PC-3 (cell line): ENCODE results near the gene ULBP3. TPM values are rescaled to one million over a fixed set of nuclear protein-coding genes. Genes with fewer than 3 reads are reported as not detected.

ENCODE experiments used
- ATAC-seq: fragments of 200-7000 bp; cut with Tn5 transposase; 2 replicates; pipeline ENCODE4 v1.9.1; 2020; ENCODE audit warnings: mild to moderate bottlenecking, moderate library complexity
- BruUV-seq: library from RNA; stranded (reverse); fragments of 400-500 nt; replicated peaks from 2 replicates; lab custom pipeline; 2021; lab: Mats Ljungman, UMichigan
- CTCF ChIA-PET: fragments of 300-600 bp; sonication (Branson Sonifier 250); formaldehyde crosslinking; loops from one replicate; lab custom pipeline; 2022; ENCODE audit warnings: antibody characterized with exemption; lab: Charles Lee
- POLR2A ChIA-PET: fragments of 300-600 bp; sonication (Branson Sonifier 250); formaldehyde crosslinking; loops from one replicate; lab custom pipeline; 2022; ENCODE audit warnings: antibody characterized with exemption; ENCODE audit not compliant: unreplicated experiment; lab: Charles Lee
- DNase-seq: peaks from one replicate; pipeline ENCODE4 v3.0.0-alpha.2; 2015
- H2AFZ ChIP-seq: fragments of 300-600 bp; sonication (generic); 2 replicates; pipeline ENCODE4 v1.6.0; 2016; ENCODE audit warnings: antibody characterized with exemption, low read length
- H3F3A ChIP-seq: fragments of 300-600 bp; sonication (generic); one replicate; pipeline ENCODE4 v1.6.0; 2017; ENCODE audit warnings: antibody characterized with exemption, low read length, control low read depth, mild to moderate bottlenecking; ENCODE audit not compliant: unreplicated experiment
- H3K27ac ChIP-seq: fragments of 300-600 bp; sonication (generic); 2 replicates; pipeline ENCODE4 v1.5.1; 2016; ENCODE audit warnings: mild to moderate bottlenecking, low read length
- H3K27me3 ChIP-seq: fragments of 300-600 bp; sonication (generic); 2 replicates; pipeline ENCODE4 v1.6.1; 2016; ENCODE audit warnings: low read length, mixed read lengths
- H3K36me3 ChIP-seq: fragments of 300-600 bp; sonication (generic); 2 replicates; pipeline ENCODE4 v1.6.1; 2016; ENCODE audit warnings: low read depth, mixed run types, low read length, mixed read lengths
- H3K4me1 ChIP-seq: fragments of 300-600 bp; sonication (generic); 2 replicates; pipeline ENCODE4 v1.5.1; 2016; ENCODE audit warnings: low read length; ENCODE audit not compliant: insufficient read depth
- H3K4me2 ChIP-seq: fragments of 300-600 bp; sonication (generic); 2 replicates; pipeline ENCODE4 v1.6.0; 2016; ENCODE audit warnings: low read length
- H3K4me3 ChIP-seq: fragments of 300-600 bp; sonication (generic); 2 replicates; pipeline ENCODE4 v1.5.1; 2016; ENCODE audit warnings: mild to moderate bottlenecking, low read length, mixed read lengths
- H3K79me2 ChIP-seq: fragments of 300-600 bp; sonication (generic); 2 replicates; pipeline ENCODE4 v1.6.1; 2017; ENCODE audit warnings: low read length, mixed read lengths
- H3K9ac ChIP-seq: fragments of 300-600 bp; sonication (generic); 2 replicates; pipeline ENCODE4 v1.6.0; 2016; ENCODE audit warnings: mild to moderate bottlenecking, low read length
- H3K9me2 ChIP-seq: fragments of 300-600 bp; sonication (generic); replicated peaks from 2 replicates; pipeline ENCODE4 v1.6.1; 2016; ENCODE audit warnings: mixed run types, low read length, mixed read lengths
- H3K9me3 ChIP-seq: fragments of 300-600 bp; sonication (generic); 2 replicates; pipeline ENCODE4 v1.6.1; 2016; ENCODE audit warnings: low read length, mixed read lengths
- H4K20me1 ChIP-seq: fragments of 300-600 bp; sonication (generic); 2 replicates; pipeline ENCODE4 v1.6.1; 2016; ENCODE audit warnings: low read length, mixed read lengths
- EZH2 ChIP-seq: fragments of 300-600 bp; sonication (generic); IDR thresholded peaks from one replicate; pipeline ENCODE4 v1.6.1; 2017; ENCODE audit warnings: antibody characterized with exemption, mild to moderate bottlenecking, low read length; ENCODE audit not compliant: unreplicated experiment
- EZH2phosphoT487 ChIP-seq: fragments of 300-600 bp; sonication (generic); IDR thresholded peaks from 2 replicates; pipeline ENCODE4 v1.6.1; 2018; ENCODE audit warnings: mild to moderate bottlenecking, antibody characterized with exemption, low read length, borderline replicate concordance
- intact Hi-C: fragments of 100-400 bp; cut with micrococcal nuclease; formaldehyde crosslinking; loops from 2 replicates; pipeline ENCODE4 v1.9.0; 2023
- total RNA-seq: library from RNA; depleted of rRNA; stranded (reverse); fragments of >200 nt; gene quantifications from 2 replicates; pipeline ENCODE4 v1.2.3, GENCODE V29; 2014
- TF ChIP-seq, protein P1 (sequence below): fragments of 300-600 bp; sonication (generic); conservative IDR thresholded peaks from 2 replicates; pipeline ENCODE4 v1.5.1; 2017; ENCODE audit warnings: antibody characterized with exemption, low read depth, mild to moderate bottlenecking, low read length

Gene ULBP3
- total RNA-seq, 1 experiment from 2014 or later: 20.5 TPM

GRCh38 chr6:150118203-150118602 lies 49.3 kb upstream of the ULBP3 start:
- CTCF ChIA-PET: no interaction called here
- Histone ChIP-seq H3F3A (no peaks in the 10 kb centered on the region), H3K9me2 (no peaks in the 10 kb centered on the region), H3K79me2 (no peaks in the 10 kb centered on the region), H4K20me1 (no peaks in the 10 kb centered on the region), H3K4me2 (no peak overlapping the region), H3K36me3 (no peaks in the 10 kb centered on the region), H2AFZ (no peak overlapping the region), H3K4me3 (no peak overlapping the region), H3K27ac (no peak overlapping the region), H3K27me3 (no peaks in the 10 kb centered on the region), H3K4me1 (no peaks in the 10 kb centered on the region), H3K9ac (no peak overlapping the region), H3K9me3 (no peaks in the 10 kb centered on the region)
- ATAC-seq: no peak
- intact Hi-C loops: no loop called here
- no TSS peak for BruUV-seq
- TF ChIP-seq, protein P1, sequence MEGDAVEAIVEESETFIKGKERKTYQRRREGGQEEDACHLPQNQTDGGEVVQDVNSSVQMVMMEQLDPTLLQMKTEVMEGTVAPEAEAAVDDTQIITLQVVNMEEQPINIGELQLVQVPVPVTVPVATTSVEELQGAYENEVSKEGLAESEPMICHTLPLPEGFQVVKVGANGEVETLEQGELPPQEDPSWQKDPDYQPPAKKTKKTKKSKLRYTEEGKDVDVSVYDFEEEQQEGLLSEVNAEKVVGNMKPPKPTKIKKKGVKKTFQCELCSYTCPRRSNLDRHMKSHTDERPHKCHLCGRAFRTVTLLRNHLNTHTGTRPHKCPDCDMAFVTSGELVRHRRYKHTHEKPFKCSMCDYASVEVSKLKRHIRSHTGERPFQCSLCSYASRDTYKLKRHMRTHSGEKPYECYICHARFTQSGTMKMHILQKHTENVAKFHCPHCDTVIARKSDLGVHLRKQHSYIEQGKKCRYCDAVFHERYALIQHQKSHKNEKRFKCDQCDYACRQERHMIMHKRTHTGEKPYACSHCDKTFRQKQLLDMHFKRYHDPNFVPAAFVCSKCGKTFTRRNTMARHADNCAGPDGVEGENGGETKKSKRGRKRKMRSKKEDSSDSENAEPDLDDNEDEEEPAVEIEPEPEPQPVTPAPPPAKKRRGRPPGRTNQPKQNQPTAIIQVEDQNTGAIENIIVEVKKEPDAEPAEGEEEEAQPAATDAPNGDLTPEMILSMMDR: no peak
- TF ChIP-seq EZH2phosphoT487 (no peak), EZH2 (no peak)
- DNase-seq: no peak
- POLR2A ChIA-PET: no interaction called here

GRCh38 chr6:150116200-150116800 lies 47.4 kb upstream of the ULBP3 start:
- Histone ChIP-seq H3K79me2 (no peaks in the 10 kb centered on the region), H3K9me3 (no peaks in the 10 kb centered on the region), H3K9ac (no peak overlapping the region), H3K27ac (no peak overlapping the region), H3K4me3 (no peak overlapping the region), H4K20me1 (no peaks in the 10 kb centered on the region), H3K9me2 (no peaks in the 10 kb centered on the region), H3K4me1 (no peaks in the 10 kb centered on the region), H3F3A (no peaks in the 10 kb centered on the region), H3K4me2 (no peak overlapping the region), H3K27me3 (no peaks in the 10 kb centered on the region), H3K36me3 (no peaks in the 10 kb centered on the region), H2AFZ (no peak overlapping the region)
- TF ChIP-seq EZH2: no peak
- TF ChIP-seq, protein P1: no peak
- DNase-seq: no peak
- BruUV-seq: no TSS peak
- ChIA-PET POLR2A (no interaction called here), CTCF (interaction anchor here (0.5 kb wide), 1 partner anchor 563 kb away, joined by 3 read pairs; no protein-coding TSS in a partner anchor)
- ATAC-seq: no peak
- intact Hi-C loops: no loop called here

DNA sequence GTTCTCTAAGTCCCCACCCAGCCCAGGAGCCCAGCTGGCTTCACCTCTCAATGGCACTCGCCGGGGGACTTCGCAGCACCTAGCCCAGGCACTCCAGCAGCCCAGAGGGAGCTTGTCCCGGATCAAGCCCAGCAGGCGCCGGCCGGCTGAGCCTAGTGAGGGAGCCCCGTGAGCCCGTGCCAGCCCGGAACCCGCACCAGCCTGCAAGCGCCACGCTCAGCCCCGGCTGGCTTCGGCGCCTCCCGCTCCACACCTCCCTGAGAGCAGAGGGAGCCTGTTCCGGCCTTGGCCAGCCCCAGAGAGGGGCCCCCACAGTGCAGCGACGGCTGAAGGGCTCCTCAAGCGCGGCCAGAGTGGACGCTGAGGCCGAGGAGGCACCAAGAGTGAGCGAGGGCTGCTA lies 46.8 kb upstream of the ULBP3 start:
- H2AFZ ChIP-seq: no peak overlapping the region

More for the DNA sequence above, 46.8 kb upstream of the ULBP3 start:
- Histone ChIP-seq H4K20me1 (no peaks in the 10 kb centered on the region), H3K9ac (no peak overlapping the region), H3K4me1 (no peaks in the 10 kb centered on the region), H3K9me3 (no peaks in the 10 kb centered on the region), H3K9me2 (no peaks in the 10 kb centered on the region), H3K4me2 (no peak overlapping the region), H3K79me2 (no peaks in the 10 kb centered on the region), H3F3A (no peaks in the 10 kb centered on the region), H3K27me3 (no peaks in the 10 kb centered on the region), H3K4me3 (no peak overlapping the region), H3K36me3 (no peaks in the 10 kb centered on the region), H3K27ac (no peak overlapping the region)
- TF ChIP-seq EZH2phosphoT487 (no peak), EZH2 (no peak)
- TF ChIP-seq, protein P1: no peak
- no TSS peak for BruUV-seq
- ChIA-PET POLR2A (no interaction called here), CTCF (interaction anchor here (0.5 kb wide), 1 partner anchor 563 kb away, joined by 3 read pairs; no protein-coding TSS in a partner anchor)
- intact Hi-C loops: no loop called here
- ATAC-seq (no peak), DNase-seq (no peak)
